Keratinocyte (primary cell): ENCODE measurements around the gene KREMEN2. TPM values are rescaled to one million over a fixed set of nuclear protein-coding genes. Genes with fewer than 3 reads are reported as not detected.

ENCODE experiments used
- DNase-seq: peaks from one replicate; pipeline ENCODE4 v3.0.0-alpha.2; 2011; ENCODE audit warnings: low read depth, missing footprints, low spot score
- FAIRE-seq: peaks from 2 replicates; lab custom pipeline; 2011; peaks lifted over from hg19 to GRCh38; lab: Jason Lieb, UNC
- H2AFZ ChIP-seq: 2 replicates; pipeline ENCODE4 v1.6.0; 2012; ENCODE audit warnings: low read length, control low read depth, inconsistent platforms; ENCODE audit not compliant: control insufficient read depth
- H3K27ac ChIP-seq: 2 replicates; pipeline ENCODE4 v1.5.1; 2011; ENCODE audit warnings: low read length; ENCODE audit not compliant: control insufficient read depth, insufficient read depth
- H3K27me3 ChIP-seq: 3 replicates; pipeline ENCODE4 v1.6.0; 2011; ENCODE audit warnings: low read length; ENCODE audit not compliant: control insufficient read depth, insufficient read depth; ENCODE audit errors: extremely low read depth
- H3K36me3 ChIP-seq, 2 experiments: 2 replicates in 1 of 2; 3 replicates in 1 of 2; pipeline ENCODE4 v1.5.1; 2011; ENCODE audit warnings: low read length in 2 of 2, mild to moderate bottlenecking in 1 of 2; ENCODE audit not compliant: control insufficient read depth in 2 of 2, insufficient read depth in 2 of 2; ENCODE audit errors: extremely low read depth in 1 of 2
- H3K4me1 ChIP-seq: 3 replicates; pipeline ENCODE4 v1.5.1; 2011; ENCODE audit warnings: low read length; ENCODE audit not compliant: control insufficient read depth, insufficient read depth; ENCODE audit errors: extremely low read depth
- H3K4me2 ChIP-seq: 3 replicates; pipeline ENCODE4 v1.6.0; 2011; ENCODE audit warnings: low read depth, low read length; ENCODE audit not compliant: control insufficient read depth, insufficient read depth; ENCODE audit errors: extremely low read depth
- H3K4me3 ChIP-seq, 3 experiments: fragments of 200-600 bp in 1 of 3; sonication (generic) in 1 of 3; 2 replicates in 2 of 3; 3 replicates in 1 of 3; pipeline ENCODE4 v1.5.1; 2011 to 2016; ENCODE audit warnings: low read length in 3 of 3, mild to moderate bottlenecking in 3 of 3, control low read depth in 2 of 3, inconsistent platforms in 1 of 3, low read depth in 1 of 3, mixed read lengths in 1 of 3, mixed run types in 1 of 3, moderate library complexity in 1 of 3; ENCODE audit not compliant: control insufficient read depth in 2 of 3, insufficient read depth in 2 of 3; ENCODE audit errors: extremely low read depth in 1 of 3
- H3K79me2 ChIP-seq: 2 replicates; pipeline ENCODE4 v1.6.0; 2012; ENCODE audit warnings: low read length; ENCODE audit not compliant: control insufficient read depth, insufficient read depth
- H3K9ac ChIP-seq: 3 replicates; pipeline ENCODE4 v1.6.0; 2011; ENCODE audit warnings: low read length; ENCODE audit not compliant: control insufficient read depth, insufficient read depth; ENCODE audit errors: extremely low read depth
- H3K9me1 ChIP-seq: 3 replicates; pipeline ENCODE4 v1.6.0; 2011; ENCODE audit warnings: low read length; ENCODE audit not compliant: control insufficient read depth, insufficient read depth; ENCODE audit errors: extremely low read depth
- H3K9me3 ChIP-seq: 2 replicates; pipeline ENCODE4 v1.5.1; 2012; ENCODE audit warnings: low read depth, low read length; ENCODE audit not compliant: control insufficient read depth
- H4K20me1 ChIP-seq: 3 replicates; pipeline ENCODE4 v1.6.0; 2011; ENCODE audit warnings: low read length; ENCODE audit not compliant: control insufficient read depth, insufficient read depth; ENCODE audit errors: extremely low read depth
- CTCF ChIP-seq, 3 experiments: IDR thresholded peaks in 1 of 3; conservative IDR thresholded peaks in 1 of 3; optimal IDR thresholded peaks in 1 of 3; 2 replicates in 2 of 3; 3 replicates in 1 of 3; pipeline versions ENCODE3 to v1.5.1; 2011; ENCODE audit warnings: low read length in 3 of 3, mild to moderate bottlenecking in 3 of 3, moderate library complexity in 2 of 3, control low read depth in 1 of 3, inconsistent platforms in 1 of 3; ENCODE audit not compliant: insufficient read depth in 2 of 3; ENCODE audit errors: extremely low read depth in 1 of 3
- EZH2 ChIP-seq: IDR thresholded peaks from one replicate; pipeline ENCODE4 v1.6.1; 2012; ENCODE audit warnings: inconsistent platforms, mild to moderate bottlenecking, low read length, moderate library complexity
- dilution Hi-C: fragments of 300-500 bp; cut with MboI; formaldehyde crosslinking; loops from one replicate; pipeline ENCODE4 v1.7.0; 2020; ENCODE audit warnings: low sequenced_read_pairs; ENCODE audit not compliant: extremely low pct_ligation_motif_present
- polyA plus RNA-seq, 5 experiments: library from polyadenylated mRNA; depleted of rRNA in 3 of 5; stranded (reverse) in 3 of 5; stranded (forward) in 1 of 5; unstranded in 1 of 5; fragments of >200 nt; gene quantifications; 1 replicate in 1 of 5; 2 replicates in 3 of 5; 3 replicates in 1 of 5; pipeline versions ENCODE4 v1.2.1 to v1.2.3, GENCODE V29; 2011 to 2012; ENCODE audit warnings: missing spikeins in 2 of 5, low read depth in 1 of 5, low replicate concordance in 1 of 5

KREMEN2 gene
- polyA plus RNA-seq, 1 donor (not counting 4 experiments of a cell fraction or from before 2014, with no cell fraction given): 3.3 TPM

DNA sequence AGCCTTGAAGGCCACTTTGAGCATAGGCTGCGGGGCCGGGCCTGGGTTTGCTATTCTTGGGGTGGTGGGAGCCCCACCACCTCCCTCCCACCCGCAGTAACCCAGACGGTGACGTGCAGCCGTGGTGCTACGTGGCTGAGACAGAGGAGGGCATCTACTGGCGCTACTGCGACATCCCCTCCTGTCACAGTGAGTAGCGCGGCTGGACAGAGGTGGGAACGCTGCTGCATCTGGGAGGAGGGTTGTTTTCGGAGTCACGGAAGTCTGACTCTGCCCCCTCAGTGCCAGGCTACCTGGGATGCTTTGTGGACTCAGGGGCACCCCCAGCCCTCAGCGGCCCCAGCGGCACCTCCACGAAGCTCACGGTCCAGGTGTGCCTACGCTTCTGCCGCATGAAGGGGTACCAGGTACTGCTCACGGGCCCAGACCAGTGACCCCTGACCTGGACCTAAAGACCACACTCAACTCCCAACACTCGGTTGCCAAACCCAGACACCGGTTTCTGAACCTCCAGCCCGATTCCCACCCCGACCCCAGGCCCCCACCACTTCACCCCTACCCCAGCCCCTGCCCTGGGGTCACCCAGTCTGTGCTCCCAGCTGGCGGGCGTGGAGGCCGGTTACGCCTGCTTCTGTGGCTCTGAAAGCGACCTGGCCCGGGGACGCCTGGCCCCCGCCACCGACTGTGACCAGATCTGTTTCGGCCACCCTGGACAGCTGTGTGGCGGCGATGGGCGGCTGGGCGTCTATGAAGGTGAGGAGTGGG, 2.1 kb downstream of the KREMEN2 start:
- TF ChIP-seq CTCF (optimal IDR thresholded peaks at IDR 0.05 in 1 of 3, IDR thresholded peaks at IDR 0.05 in 1 of 3, conservative IDR thresholded peaks at IDR 0.05 in 1 of 3; ENCODE audit: extremely low read depth in 1 of 3, insufficient read depth in 2 of 3, low read length in 3 of 3): no peak
- TF ChIP-seq EZH2: no peak
- Histone ChIP-seq H4K20me1 (peaks cover 8% of the 10 kb centered on the region), H3K27me3 (no peaks in the 10 kb centered on the region), H3K9ac (no peak overlapping the region), H2AFZ (no peak overlapping the region), H3K9me3 (no peaks in the 10 kb centered on the region), H3K36me3 (no peaks in the 10 kb centered on the region), H3K4me2 (no peak overlapping the region), H3K4me1 (peaks cover 36% of the 10 kb centered on the region), H3K9me1 (peaks cover 2% of the 10 kb centered on the region), H3K4me3 (no peak overlapping the region), H3K79me2 (peaks cover 9% of the 10 kb centered on the region), H3K27ac (no peak overlapping the region)
- no peak for DNase-seq
- dilution Hi-C loops: no loop called here
- no peak for FAIRE-seq

- Histone ChIP-seq H3K4me1 (peaks cover 35% of the 10 kb centered on the region), H3K9me1 (peaks cover 2% of the 10 kb centered on the region), H2AFZ (no peak overlapping the region), H3K36me3 (no peaks in the 10 kb centered on the region), H3K4me2 (no peak overlapping the region), H3K79me2 (peaks cover 11% of the 10 kb centered on the region), H3K27ac (no peak overlapping the region), H4K20me1 (peaks cover 9% of the 10 kb centered on the region), H3K4me3 (no peak overlapping the region), H3K9ac (no peak overlapping the region), H3K27me3 (no peaks in the 10 kb centered on the region), H3K9me3 (no peaks in the 10 kb centered on the region)
- dilution Hi-C loops: no loop called here
- DNase-seq (no peak), FAIRE-seq (no peak)
- TF ChIP-seq CTCF (optimal IDR thresholded peaks at IDR 0.05 in 1 of 3, IDR thresholded peaks at IDR 0.05 in 1 of 3, conservative IDR thresholded peaks at IDR 0.05 in 1 of 3; ENCODE audit: extremely low read depth in 1 of 3, insufficient read depth in 2 of 3, low read length in 3 of 3) (no peak), EZH2 (no peak)
Observed at GRCh38 chr16:2966808-2967191, 2.7 kb downstream of the KREMEN2 start.
